8988T (cell line): Measurements from ENCODE around the gene HOGA1.
"Not testable (repeated sequence)": the region's sequence is repeated elsewhere in the genome, so short reads cannot be mapped to it uniquely, and the experiment has no call there.

Source experiments
- DNase-seq: peaks from one replicate; pipeline ENCODE4 v3.0.0; 2011

Gene HOGA1

DNA sequence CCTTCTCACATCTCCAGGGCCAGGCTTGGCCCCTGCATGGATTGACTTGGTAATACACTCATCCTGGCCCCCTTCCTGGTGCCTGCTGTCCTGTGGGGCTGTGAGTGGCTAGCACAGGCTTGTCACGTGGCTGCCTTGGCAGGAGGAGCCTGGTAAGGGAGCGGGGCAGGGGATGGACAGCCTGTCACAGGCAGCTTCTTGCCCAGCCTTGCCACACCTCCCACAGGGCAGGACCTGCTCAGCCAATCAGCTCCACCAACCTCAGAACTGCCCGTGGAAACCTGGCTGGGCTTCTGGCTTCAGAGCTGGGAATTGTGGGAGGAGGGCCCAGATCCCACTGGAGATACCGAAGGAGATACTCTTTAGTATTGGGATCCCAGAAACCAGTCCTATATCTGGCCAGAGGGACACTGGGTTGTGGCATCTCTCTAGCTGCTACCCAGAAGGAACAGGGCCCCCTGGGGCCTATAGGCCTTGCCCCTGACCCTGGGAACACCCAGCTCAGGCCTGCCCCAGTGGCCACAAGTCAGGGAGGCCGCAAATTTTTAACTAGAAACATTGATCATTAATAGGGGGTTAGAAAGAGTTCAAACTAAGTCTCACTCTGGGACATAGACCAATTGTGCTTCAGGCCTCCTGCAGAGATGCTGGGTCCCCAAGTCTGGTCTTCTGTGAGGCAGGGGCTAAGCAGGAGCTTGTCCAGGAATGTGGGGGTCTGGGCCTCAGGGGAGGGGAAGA is at the start of gene HOGA1:
TSS of gene HOGA1 (plus strand) at position 330 of the 738 bp plus-strand sequence. CDS start at position 645, 315 bp downstream.
- no peak for DNase-seq

- peak; percentile 86 for DNase-seq
Observed at GRCh38 chr10:97534746-97535367, 49.3 kb upstream of the HOGA1 start.

DNA sequence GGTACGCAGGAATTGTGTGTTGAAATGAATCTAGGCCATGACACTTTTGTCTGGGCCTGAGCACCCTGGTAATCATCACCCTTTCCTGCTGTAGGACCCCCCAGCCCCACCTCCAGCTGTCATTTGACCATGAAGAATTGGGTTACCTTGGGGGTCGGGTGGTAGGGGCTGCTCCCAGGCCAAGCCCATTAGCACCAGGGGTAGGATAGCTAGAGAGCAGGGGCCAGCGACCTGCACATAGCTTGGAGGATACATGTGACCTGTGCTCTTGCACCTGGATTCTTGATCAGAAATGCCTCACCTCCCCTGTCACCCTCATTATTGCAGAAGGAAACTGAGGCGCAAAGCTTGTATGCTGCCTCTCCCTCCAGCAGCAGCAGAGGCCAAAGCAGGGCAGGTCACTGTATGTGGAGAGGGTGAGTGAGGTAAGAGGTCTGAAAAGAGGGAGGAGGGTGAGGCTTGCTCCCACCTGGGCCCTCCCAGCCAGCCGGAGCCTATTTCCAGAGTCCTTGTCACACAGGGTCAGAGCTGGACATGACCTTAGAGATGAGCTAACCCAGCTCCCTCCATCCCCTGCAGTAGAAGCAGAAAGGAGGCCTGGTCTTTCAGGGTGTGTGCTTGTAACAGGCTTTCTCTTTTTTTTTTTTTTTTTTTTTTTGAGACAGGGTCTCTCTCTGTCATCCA is 46.9 kb upstream of the HOGA1 start:
- no peak for DNase-seq

- DNase-seq = no peak
Observed at GRCh38 chr10:97538411-97538810, 45.8 kb upstream of the HOGA1 start.

- no peak for DNase-seq
Observed at GRCh38 chr10:97538839-97539238, 45.4 kb upstream of the HOGA1 start.

GRCh38 chr10:97539523-97540200 is 44.5 kb upstream of the HOGA1 start:
- no peak for DNase-seq

GRCh38 chr10:97540669-97541500 is 43.3 kb upstream of the HOGA1 start:
- DNase-seq = no peak

GRCh38 chr10:97542169-97543024 is 41.8 kb upstream of the HOGA1 start:
- DNase-seq = no peak

GRCh38 chr10:97543025-97543546 is 41.1 kb upstream of the HOGA1 start:
- peak; percentile 79 for DNase-seq

DNA sequence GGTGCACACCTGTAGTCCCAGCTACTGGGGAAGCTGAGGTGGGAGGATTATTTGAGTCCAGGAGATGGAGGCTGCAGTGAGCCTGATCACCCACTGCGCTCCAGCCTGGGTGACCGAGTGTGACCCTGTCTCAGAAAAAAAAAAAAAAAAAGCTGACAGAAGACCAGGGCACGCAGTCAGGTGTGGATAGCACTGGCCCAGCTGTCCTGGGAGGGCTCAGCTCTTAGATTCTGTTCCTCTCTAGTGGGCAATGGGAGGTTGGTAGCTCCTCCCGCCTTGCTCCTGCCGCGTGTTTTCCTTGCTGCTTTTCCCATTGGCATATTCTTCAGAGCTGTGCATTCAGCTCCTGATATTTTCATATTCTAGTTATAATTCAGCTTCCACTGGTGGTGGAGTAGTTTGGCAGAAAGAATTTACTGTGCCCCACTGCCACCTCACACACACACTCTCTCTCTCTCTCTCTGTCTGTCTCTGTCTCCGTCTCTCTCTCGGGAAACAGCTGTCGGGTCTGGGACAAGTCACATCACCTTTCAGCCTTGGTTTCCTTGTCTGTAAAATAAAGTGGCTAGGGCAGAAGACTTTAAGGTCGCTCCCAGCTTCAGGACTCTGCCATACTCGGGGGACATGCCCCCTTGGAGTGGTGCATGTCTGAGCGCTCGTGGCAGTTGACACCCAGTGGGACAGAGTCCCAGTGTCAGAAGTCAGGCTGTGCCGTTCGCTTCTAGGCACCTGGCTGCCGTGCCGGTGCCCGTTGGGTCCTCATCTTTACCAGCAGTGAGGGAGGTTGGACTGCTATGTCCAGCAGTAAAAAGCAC is 37.5 kb upstream of the HOGA1 start:
- no peak for DNase-seq

GRCh38 chr10:97547271-97547600 is 37.0 kb upstream of the HOGA1 start:
- DNase-seq = no peak

DNA sequence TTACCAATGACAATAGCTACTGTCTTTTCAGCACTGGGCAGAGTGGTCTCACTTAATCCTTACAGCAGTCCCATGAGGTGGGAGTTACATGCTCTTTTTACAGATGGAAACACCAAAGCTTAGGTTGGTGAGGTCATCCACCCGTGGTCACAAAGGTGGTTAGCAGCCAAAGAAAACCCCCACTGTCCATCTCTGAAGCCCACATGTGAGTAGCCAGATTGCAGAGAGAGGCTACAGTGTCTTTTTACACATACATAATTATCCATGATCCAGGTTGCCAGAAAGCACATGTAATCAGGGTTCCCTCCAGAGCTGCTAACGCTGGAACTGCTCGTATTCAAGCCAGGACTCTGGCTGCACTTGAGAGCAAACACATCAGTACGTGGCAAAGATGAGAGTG is 36.2 kb upstream of the HOGA1 start:
- no peak for DNase-seq

DNA sequence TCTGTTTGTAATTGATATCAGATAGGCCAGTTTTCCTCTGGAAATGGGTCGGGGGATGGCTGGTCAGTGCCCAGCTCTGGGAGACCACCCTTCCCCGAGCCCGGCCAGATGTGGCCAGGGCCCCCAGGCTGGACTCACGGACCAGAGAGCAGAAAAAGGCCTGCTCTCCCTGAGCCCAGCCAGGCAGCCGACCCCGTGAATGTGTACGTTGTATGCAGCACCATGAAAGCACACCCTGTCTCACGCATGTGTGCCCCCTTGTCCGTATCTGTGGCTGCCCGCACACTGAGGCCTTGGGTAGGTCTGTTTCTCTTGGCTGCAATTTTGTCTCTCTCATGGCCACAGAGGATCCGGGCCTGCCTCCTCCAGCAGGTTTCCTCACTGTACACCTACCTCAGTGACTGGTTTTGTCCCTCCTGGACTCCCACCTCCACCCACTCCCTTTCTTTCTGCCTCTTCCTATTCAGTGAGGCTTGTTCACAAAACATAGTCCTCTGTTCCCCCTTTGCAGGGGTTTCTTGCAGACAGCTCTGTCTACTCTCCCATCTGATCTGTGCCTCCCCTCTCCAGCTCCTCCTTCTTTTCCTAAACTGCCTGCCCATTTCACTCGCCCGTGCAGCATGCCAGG is 35.2 kb upstream of the HOGA1 start:
- no peak for DNase-seq

- DNase-seq = no peak
Observed at GRCh38 chr10:97549587-97550322, 34.4 kb upstream of the HOGA1 start.

DNA sequence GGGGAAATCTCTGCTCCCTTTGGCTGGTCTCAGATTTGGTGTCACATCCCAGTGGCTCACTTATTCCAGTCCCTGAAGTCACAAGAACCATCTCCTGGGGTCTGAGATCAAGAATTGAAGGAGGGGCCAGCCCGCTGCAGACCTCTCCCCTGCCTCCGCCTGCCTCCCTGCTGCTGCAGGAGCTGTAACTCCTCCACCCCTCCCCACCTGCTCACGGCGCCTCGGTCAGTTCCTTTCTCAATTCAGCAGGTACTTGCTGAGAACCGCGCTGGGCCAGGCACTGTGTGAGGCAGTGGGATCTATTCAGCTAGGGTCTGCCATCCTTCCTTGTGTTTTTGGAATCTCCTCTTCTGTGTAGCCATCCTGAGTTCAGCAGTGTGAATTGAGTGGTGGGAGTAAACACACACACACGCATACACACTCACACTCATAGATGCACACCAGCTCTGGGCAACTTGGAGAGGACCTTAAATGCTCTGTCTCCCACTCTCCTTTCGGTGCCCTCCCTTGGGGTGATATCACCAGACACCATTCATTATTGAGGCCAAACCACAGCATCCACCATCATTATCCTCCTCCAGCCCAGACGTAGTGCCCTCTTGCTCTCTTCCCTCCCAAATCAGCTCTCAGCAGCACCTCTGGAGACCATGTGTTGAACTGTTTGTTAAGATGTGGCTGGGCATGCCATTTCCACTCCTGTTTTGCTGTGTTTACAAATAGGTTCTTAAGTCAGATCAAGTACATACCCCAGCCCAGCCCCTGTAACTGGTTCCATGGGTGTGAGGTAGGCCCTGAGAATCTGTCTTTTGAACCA is 33.6 kb upstream of the HOGA1 start:
- DNase-seq = no peak

DNA sequence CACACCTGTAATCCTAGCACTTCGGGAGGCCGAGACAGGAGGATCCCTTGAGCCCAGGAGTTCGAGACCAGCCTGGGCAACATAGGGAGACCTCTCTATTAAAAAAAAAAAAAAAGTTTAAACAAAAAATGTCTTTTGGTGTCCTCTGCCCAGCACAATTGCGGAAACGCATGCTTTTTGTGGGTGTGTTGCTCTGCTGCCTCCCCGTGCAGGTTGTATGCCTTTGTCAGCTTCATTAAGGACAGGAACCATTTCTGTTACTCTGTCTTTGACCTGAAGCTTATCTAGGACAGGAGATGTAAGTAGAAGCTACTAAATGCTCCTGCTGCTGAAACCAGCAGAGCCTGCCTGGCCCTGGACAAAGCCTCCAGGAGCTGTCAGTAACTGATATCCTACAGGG is 32.9 kb upstream of the HOGA1 start:
- no peak for DNase-seq

DNA sequence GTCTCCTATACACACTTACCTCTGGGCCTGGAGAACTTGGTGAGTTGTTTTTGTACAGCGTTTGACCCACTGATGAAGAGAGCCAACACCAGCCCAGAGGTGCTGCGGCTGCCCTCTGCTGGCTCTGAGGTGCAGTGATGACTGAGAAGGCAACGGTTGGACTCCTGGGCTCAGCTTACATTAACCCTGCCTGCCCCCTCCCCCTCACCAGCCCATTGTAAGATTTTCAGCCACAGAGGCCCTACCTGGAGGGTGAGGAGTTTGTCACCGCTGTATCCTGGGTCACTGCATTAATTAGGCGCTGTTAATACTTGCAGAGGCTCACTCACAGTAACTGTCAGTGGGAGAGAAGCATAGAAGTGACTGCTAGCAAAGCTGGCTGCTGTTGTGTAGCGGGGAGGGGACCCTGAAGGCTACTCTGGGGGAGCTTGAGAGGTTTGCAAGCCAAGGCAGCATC is 30.6 kb upstream of the HOGA1 start:
- DNase-seq = no peak

- not testable (repeated sequence) for DNase-seq
Observed at GRCh38 chr10:97554336-97554735, 29.9 kb upstream of the HOGA1 start.
